AG09309 (cell line): ENCODE data around the gene HACD4.
A peak's percentile ranks its signal among the peaks of the same experiment; 100 is the strongest.

ENCODE experiments used
- DNase-seq: peaks from one replicate; pipeline ENCODE4 v3.0.0-alpha.2; 2010; ENCODE audit warnings: low read depth
- H3K4me3 ChIP-seq: 2 replicates; pipeline ENCODE4 v1.5.1; 2011; ENCODE audit warnings: mild to moderate bottlenecking, low read depth, low read length, moderate library complexity; ENCODE audit not compliant: control insufficient read depth
- TF ChIP-seq, protein P1 (sequence below): IDR thresholded peaks from 2 replicates; pipeline ENCODE4 v1.5.1; 2011; ENCODE audit warnings: mild to moderate bottlenecking, low read depth, low read length, inconsistent platforms; ENCODE audit not compliant: insufficient read depth, control insufficient read depth; ENCODE audit errors: missing control alignments

HACD4 gene

DNA sequence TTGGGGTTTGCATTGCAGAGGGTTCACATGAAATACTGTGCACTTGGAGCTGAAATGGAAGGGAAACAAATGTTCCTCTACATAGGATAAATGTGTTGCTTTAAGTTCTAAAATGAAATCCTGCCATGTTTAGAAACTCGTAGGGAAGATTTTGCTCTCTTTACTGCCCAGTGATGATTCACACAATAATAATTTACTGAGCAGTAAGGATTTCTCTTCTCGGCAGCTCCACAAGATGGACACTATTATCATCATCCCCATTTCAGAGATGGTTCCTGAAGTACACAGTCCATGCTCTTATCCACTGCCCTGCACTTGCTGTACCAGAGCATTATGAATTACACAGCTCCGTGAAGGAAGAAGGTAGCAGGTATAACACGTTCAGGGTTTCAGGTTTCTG is 4.1 kb downstream of the HACD4 start:
- H3K4me3 ChIP-seq: no peak overlapping the region
- TF ChIP-seq, protein P1, sequence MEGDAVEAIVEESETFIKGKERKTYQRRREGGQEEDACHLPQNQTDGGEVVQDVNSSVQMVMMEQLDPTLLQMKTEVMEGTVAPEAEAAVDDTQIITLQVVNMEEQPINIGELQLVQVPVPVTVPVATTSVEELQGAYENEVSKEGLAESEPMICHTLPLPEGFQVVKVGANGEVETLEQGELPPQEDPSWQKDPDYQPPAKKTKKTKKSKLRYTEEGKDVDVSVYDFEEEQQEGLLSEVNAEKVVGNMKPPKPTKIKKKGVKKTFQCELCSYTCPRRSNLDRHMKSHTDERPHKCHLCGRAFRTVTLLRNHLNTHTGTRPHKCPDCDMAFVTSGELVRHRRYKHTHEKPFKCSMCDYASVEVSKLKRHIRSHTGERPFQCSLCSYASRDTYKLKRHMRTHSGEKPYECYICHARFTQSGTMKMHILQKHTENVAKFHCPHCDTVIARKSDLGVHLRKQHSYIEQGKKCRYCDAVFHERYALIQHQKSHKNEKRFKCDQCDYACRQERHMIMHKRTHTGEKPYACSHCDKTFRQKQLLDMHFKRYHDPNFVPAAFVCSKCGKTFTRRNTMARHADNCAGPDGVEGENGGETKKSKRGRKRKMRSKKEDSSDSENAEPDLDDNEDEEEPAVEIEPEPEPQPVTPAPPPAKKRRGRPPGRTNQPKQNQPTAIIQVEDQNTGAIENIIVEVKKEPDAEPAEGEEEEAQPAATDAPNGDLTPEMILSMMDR: no peak
- DNase-seq: no peak

DNA sequence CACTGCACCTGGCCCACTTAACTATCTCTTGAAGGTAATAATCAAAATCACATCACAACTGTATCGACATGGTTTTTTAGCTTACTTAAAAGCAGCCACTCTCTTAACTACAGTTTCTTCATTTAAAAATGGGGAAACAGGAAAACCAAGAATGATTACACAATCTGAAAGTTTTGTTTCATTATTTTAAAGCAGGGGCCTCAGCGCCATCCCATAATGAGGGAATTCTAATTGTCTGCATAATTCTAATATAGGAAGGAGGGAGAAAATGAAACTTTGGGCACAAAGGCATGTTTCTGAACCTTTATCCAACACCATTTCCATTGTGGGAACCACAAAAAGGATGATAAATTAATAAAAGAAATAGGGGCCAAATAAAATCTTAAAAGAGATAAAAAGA is 7.6 kb downstream of the HACD4 start:
- DNase-seq: no peak
- no peak overlapping the region for H3K4me3 ChIP-seq
- TF ChIP-seq, protein P1: no peak

DNA sequence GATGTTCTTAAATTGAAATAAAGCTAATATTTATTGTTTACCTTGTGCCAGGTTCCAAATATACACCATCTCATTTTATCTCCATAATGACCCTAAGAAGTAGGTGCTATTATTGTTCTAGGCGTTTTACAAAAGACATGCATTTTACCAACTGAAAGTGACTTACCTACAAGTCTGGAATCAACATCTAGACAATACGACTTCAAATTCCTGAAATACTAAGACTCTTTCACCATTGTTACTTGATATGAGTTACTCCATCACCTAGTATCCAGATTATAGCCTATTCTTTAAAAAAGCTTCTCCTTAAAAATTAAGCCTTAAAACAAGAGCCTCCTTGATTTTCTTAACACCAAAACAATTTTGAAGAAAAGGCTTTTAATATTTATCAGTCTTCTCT is 13.3 kb downstream of the HACD4 start:
- H3K4me3 ChIP-seq: no peak overlapping the region
- TF ChIP-seq, protein P1: no peak
- DNase-seq: no peak

DNA sequence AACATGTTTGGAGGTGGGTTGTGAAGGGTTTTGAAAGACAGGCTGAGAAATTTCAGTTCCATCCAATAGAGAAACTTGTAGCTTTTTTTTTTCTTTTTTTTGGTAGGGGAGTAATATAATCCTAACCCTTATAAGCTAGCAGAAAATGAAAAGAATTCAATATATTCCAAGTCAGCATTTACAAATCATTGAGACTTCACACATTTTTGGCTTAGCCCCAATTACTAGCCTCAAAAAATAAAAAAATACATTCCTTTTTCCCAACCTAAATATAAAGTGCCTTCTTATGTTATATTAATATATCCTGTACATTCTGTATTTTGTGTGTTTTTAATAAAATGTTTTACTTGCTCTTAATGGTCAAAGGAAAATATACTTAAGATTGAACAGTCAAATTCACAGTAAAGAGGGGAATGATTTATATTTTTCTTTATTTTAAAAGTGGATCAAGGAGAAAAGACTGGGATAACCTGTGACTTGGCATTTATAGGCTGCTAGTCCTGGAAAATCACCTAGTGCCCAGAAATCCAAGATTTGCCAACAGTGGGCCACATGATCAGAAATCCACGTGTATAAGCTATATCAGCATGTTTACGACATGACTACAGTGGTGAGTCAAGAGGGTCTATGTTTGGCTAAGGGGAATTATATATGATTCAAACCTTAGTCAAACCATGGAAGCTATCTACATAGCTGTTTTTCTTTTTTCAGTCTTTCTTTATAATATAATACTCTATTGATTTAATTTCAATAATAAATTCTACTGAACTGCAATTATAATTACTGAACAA is 14.5 kb downstream of the HACD4 start:
- DNase-seq: peak; percentile 32
- TF ChIP-seq, protein P1: no peak
- no peak overlapping the region for H3K4me3 ChIP-seq

DNA sequence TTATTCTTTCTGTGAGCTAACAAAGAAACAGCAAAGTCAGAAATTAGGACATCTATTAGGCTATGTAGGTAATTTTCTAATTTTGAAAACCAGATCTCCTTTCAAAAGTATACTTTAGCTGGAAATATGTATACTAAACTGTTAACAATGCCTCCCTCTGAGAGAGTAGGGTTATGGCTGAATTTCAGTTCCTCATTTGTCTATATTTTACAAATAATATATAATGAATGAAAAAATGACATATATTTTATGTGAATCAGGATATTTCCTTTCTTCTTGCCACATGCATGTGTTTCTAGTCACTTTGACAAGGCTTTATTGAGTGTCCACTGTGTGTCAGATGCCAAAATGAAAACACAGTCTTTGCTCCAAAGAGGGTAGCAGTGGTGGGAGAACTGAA is 15.4 kb downstream of the HACD4 start:
- H3K4me3 ChIP-seq: no peak overlapping the region
- TF ChIP-seq, protein P1: no peak
- DNase-seq: no peak

DNA sequence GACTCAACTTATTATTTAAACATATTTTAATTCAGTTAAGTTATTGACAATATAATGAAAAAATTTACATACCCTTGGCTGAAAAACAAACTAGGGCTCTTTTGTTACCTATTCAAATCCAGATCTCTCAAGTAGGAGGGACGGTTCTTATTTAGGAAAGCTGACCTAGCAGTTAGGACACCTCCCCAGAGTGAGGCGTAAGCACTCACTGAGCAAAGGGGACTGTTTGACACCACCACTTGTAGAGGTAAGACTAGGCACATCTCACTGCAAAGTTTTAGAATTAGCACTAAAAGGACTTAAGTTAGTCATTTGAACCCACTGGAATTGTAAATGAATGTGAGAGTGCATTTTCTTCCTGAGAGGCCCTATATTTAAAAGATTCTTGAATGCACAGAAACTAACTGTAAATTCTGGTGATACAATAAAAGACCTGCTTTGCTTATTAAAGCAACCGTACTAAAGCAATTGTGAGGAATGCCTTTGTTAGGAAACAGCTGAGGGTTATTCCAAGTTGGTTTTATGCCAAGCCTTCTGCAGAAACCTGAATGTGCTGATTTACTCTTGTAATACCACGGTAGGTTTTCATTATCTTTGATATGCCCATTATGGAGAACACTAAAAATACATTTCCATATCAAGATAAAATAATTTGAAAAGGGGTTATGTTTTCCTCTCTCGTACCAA is 16.2 kb downstream of the HACD4 start:
- TF ChIP-seq, protein P1: no peak
- no peak overlapping the region for H3K4me3 ChIP-seq
- no peak for DNase-seq

DNA sequence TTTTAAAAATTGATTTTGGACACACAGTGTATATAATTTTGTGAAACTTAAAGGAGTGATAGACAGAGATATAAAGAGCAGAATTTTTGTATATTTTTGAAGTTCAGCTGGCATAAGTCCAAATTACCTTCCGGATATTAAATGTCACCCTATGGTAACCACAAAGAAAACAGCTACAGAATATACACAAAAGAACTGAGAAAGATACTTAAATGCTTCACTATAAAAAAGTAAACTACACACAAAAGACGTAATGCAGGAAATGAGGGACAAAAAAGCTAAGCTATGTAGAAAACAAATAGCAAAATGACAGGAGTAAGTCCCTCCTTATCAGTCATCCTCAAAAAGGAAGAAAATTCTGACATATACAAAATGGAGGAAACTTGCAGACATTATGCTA is 29.4 kb downstream of the HACD4 start:
- TF ChIP-seq, protein P1: no peak
- DNase-seq: no peak
- no peak overlapping the region for H3K4me3 ChIP-seq
